ENCODE results near the gene STK10. TPM values are rescaled to one million over a fixed set of nuclear protein-coding genes. Genes with fewer than 3 reads are reported as not detected.
A peak's percentile ranks its signal among the peaks of the same experiment; 100 is the strongest.

The STK10 gene
- total and polyA plus RNA-seq, 9 of the 15 experiments (the other 6 are each of a cell fraction or from before 2014, with no cell fraction given), result 0.30 to 6.7 (median 2.4) TPM

DNA sequence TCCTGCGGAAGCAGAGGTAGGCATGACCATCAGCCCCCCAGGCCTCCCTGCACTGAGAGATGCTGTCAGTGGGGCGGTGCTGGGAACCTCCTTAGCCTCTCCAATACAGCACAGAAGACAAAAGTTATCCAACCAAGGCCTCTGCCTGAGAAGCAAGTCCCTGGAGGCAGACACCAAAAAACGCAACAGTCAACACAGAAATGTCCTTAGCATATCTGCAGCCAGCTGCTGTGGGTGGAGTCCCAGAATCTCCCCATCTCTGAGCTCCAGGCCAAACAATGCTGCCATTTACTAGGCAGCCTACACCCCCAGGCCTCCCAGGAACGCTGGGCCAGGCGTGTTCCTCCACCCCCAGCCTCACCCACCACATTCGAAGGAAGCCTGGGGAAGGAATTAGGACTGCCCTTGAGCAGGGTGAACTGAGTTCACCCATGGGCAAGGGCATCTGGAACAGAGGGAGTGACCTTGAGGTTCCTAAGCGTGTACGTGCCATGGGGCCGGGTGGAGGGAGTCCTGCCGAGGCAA is 43.7 kb downstream of the STK10 start (continued):
- no peak for TF ChIP-seq NFYB (IDR thresholded peaks at IDR 0.05; ENCODE audit: extremely low read depth, insufficient read length)
- no peak for TF ChIP-seq GTF2B (IDR thresholded peaks at IDR 0.05; ENCODE audit: extremely low read depth, insufficient read length)
- TF ChIP-seq, protein P1, sequence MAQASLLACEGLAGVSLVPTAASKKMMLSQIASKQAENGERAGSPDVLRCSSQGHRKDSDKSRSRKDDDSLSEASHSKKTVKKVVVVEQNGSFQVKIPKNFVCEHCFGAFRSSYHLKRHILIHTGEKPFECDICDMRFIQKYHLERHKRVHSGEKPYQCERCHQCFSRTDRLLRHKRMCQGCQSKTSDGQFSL (CRISPR knock-in tag; IDR thresholded peaks at IDR 0.05), result no peak
- TF ChIP-seq, protein P1 (tag; IDR thresholded peaks at IDR 0.05), result no peak
- no peak for TF ChIP-seq ZNF76 (CRISPR knock-in tag; IDR thresholded peaks at IDR 0.05; ENCODE audit: borderline replicate concordance)
- TF ChIP-seq, protein P2, sequence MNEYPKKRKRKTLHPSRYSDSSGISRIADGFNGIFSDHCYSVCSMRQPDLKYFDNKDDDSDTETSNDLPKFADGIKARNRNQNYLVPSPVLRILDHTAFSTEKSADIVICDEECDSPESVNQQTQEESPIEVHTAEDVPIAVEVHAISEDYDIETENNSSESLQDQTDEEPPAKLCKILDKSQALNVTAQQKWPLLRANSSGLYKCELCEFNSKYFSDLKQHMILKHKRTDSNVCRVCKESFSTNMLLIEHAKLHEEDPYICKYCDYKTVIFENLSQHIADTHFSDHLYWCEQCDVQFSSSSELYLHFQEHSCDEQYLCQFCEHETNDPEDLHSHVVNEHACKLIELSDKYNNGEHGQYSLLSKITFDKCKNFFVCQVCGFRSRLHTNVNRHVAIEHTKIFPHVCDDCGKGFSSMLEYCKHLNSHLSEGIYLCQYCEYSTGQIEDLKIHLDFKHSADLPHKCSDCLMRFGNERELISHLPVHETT (CRISPR knock-in tag; conservative IDR thresholded peaks at IDR 0.05 in 1 of 2, IDR thresholded peaks at IDR 0.05 in 1 of 2), result no peak
- TF ChIP-seq PRMT5 (CRISPR knock-in tag; IDR thresholded peaks at IDR 0.05), result no peak
- peak; percentile 50; the same call in 1 of the 2 replicates for TF ChIP-seq JUND (IDR thresholded peaks at IDR 0.05; ENCODE audit: borderline replicate concordance, low read depth, low read length)
- peak; percentile 25; the same call in 2 of the 3 replicates for TF ChIP-seq JUND (tag; IDR thresholded peaks at IDR 0.05; ENCODE audit: borderline replicate concordance, low read depth, low read length)
- no peak for TF ChIP-seq NCOA4 (IDR thresholded peaks at IDR 0.05; ENCODE audit: partially characterized antibody)
- TF ChIP-seq NR2F6 (CRISPR knock-in tag; IDR thresholded peaks at IDR 0.05), result no peak
- no peak; the same call in 1 of the 2 replicates for TF ChIP-seq LEF1 (IDR thresholded peaks at IDR 0.05)
- no peak for TF ChIP-seq ZNF232 (CRISPR knock-in tag; IDR thresholded peaks at IDR 0.05)
- TF ChIP-seq, protein P3, sequence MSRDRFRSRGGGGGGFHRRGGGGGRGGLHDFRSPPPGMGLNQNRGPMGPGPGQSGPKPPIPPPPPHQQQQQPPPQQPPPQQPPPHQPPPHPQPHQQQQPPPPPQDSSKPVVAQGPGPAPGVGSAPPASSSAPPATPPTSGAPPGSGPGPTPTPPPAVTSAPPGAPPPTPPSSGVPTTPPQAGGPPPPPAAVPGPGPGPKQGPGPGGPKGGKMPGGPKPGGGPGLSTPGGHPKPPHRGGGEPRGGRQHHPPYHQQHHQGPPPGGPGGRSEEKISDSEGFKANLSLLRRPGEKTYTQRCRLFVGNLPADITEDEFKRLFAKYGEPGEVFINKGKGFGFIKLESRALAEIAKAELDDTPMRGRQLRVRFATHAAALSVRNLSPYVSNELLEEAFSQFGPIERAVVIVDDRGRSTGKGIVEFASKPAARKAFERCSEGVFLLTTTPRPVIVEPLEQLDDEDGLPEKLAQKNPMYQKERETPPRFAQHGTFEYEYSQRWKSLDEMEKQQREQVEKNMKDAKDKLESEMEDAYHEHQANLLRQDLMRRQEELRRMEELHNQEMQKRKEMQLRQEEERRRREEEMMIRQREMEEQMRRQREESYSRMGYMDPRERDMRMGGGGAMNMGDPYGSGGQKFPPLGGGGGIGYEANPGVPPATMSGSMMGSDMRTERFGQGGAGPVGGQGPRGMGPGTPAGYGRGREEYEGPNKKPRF (IDR thresholded peaks at IDR 0.05; ENCODE audit: low read depth, low read length), result no peak
- no peak for TF ChIP-seq RBM14 (IDR thresholded peaks at IDR 0.05; ENCODE audit: borderline replicate concordance, insufficient read depth, low read depth, low read length)
- TF ChIP-seq FOXK2 (conservative IDR thresholded peaks at IDR 0.05 in 1 of 2, IDR thresholded peaks at IDR 0.05 in 1 of 2; ENCODE audit: low read depth in 2 of 2), result peak; percentile 74 to 78; a peak in 3 of 4 replicates
- TF ChIP-seq SAFB2 (IDR thresholded peaks at IDR 0.05; ENCODE audit: borderline replicate concordance, low read depth, low read length, severe bottlenecking), result no peak
- no peak for TF ChIP-seq BACH1 (tag; IDR thresholded peaks at IDR 0.05)
- no peak for TF ChIP-seq MAZ (CRISPR knock-in tag; conservative IDR thresholded peaks at IDR 0.05 in 1 of 2, IDR thresholded peaks at IDR 0.05 in 1 of 2)
- peak; percentile 71 for TF ChIP-seq TAL1 (IDR thresholded peaks at IDR 0.05)
- no peak for TF ChIP-seq CCNT2 (IDR thresholded peaks at IDR 0.05; ENCODE audit: borderline replicate concordance, extremely low read depth, insufficient read length, low read depth, low read length)
- peak; percentile 29; the same call in 1 of the 2 replicates for TF ChIP-seq MTA3 (IDR thresholded peaks at IDR 0.05; ENCODE audit: borderline replicate concordance)
- TF ChIP-seq ARID1B (IDR thresholded peaks at IDR 0.05), result peak; percentile 81
